HEK293 (cell line): Measurements from ENCODE around the gene MAP1B.

ENCODE experiments used
- HOXD13 ChIP-seq: sonication (generic); formaldehyde crosslinking; IDR thresholded peaks from 2 replicates; pipeline ENCODE4 v1.8.0; 2022; ENCODE audit warnings: missing genetic modification reagents, borderline replicate concordance
- IKZF3 ChIP-seq: fragments of 450-650 bp; IDR thresholded peaks from 2 replicates; pipeline ENCODE4 v1.5.0; 2018; ENCODE audit warnings: missing biosample characterization, mild to moderate bottlenecking, missing genetic modification characterization, moderate library complexity
- KLF1 ChIP-seq: fragments of 450-650 bp; formaldehyde crosslinking; IDR thresholded peaks from 2 replicates; pipeline ENCODE4 v1.5.1; 2016; ENCODE audit warnings: missing biosample characterization, missing genetic modification characterization
- KLF16 ChIP-seq: fragments of 450-650 bp; formaldehyde crosslinking; IDR thresholded peaks from 2 replicates; pipeline ENCODE4 v1.5.1; 2017; ENCODE audit warnings: missing biosample characterization, missing genetic modification characterization
- OSR2 ChIP-seq: fragments of 450-650 bp; formaldehyde crosslinking; IDR thresholded peaks from 2 replicates; pipeline ENCODE4 v1.5.1; 2016; ENCODE audit warnings: missing biosample characterization, missing genetic modification characterization
- SALL2 ChIP-seq: fragments of 450-650 bp; formaldehyde crosslinking; IDR thresholded peaks from 2 replicates; pipeline ENCODE4 v1.5.0; 2017; ENCODE audit warnings: missing biosample characterization, mild to moderate bottlenecking, missing genetic modification characterization, borderline replicate concordance
- WT1 ChIP-seq: fragments of 450-650 bp; formaldehyde crosslinking; IDR thresholded peaks from 2 replicates; pipeline ENCODE4 v1.5.1; 2016; ENCODE audit warnings: missing biosample characterization, missing genetic modification characterization
- ZBTB20 ChIP-seq: fragments of 450-650 bp; formaldehyde crosslinking; IDR thresholded peaks from 2 replicates; pipeline ENCODE4 v1.5.1; 2016; ENCODE audit warnings: missing biosample characterization, missing genetic modification characterization
- ZBTB7A ChIP-seq: fragments of 450-650 bp; formaldehyde crosslinking; IDR thresholded peaks from 2 replicates; pipeline ENCODE4 v1.5.1; 2016; ENCODE audit warnings: low read depth, missing biosample characterization, missing genetic modification characterization
- ZFHX2 ChIP-seq: fragments of 450-650 bp; formaldehyde crosslinking; conservative IDR thresholded peaks from 2 replicates; pipeline ENCODE4 v1.5.1; 2016; ENCODE audit warnings: missing biosample characterization, missing genetic modification characterization
- ZFP69B ChIP-seq: fragments of 450-650 bp; formaldehyde crosslinking; IDR thresholded peaks from 2 replicates; pipeline ENCODE4 v1.5.1; 2016; ENCODE audit warnings: missing biosample characterization, missing genetic modification characterization
- ZNF16 ChIP-seq: fragments of 450-650 bp; formaldehyde crosslinking; IDR thresholded peaks from 2 replicates; pipeline ENCODE4 v1.5.1; 2016; ENCODE audit warnings: low read depth, missing biosample characterization, missing genetic modification characterization
- ZNF19 ChIP-seq: fragments of 450-650 bp; formaldehyde crosslinking; IDR thresholded peaks from 2 replicates; pipeline ENCODE4; 2016; ENCODE audit warnings: missing biosample characterization, missing genetic modification characterization, low read depth
- ZNF221 ChIP-seq: fragments of 450-650 bp; formaldehyde crosslinking; IDR thresholded peaks from 2 replicates; pipeline ENCODE4 v1.5.1; 2017; ENCODE audit warnings: missing biosample characterization, missing genetic modification characterization, borderline replicate concordance
- ZNF239 ChIP-seq: fragments of 450-650 bp; formaldehyde crosslinking; IDR thresholded peaks from 2 replicates; pipeline ENCODE4 v1.5.1; 2016; ENCODE audit warnings: missing biosample characterization, missing genetic modification characterization
- ZNF302 ChIP-seq: fragments of 450-650 bp; formaldehyde crosslinking; IDR thresholded peaks from 2 replicates; pipeline ENCODE4 v1.5.1; 2016; ENCODE audit warnings: missing biosample characterization, missing genetic modification characterization, low read depth
- ZNF354C ChIP-seq: fragments of 450-650 bp; formaldehyde crosslinking; IDR thresholded peaks from 2 replicates; pipeline ENCODE4 v1.5.1; 2016; ENCODE audit warnings: missing biosample characterization, missing genetic modification characterization, low read depth, borderline replicate concordance
- ZNF416 ChIP-seq: fragments of 450-650 bp; formaldehyde crosslinking; IDR thresholded peaks from 2 replicates; pipeline ENCODE4 v1.5.1; 2016; ENCODE audit warnings: missing biosample characterization, missing genetic modification characterization
- ZNF426 ChIP-seq: fragments of 450-650 bp; formaldehyde crosslinking; IDR thresholded peaks from 2 replicates; pipeline ENCODE4 v1.5.1; 2017; ENCODE audit warnings: missing biosample characterization, missing genetic modification characterization, mild to moderate bottlenecking, inconsistent platforms, moderate library complexity
- ZNF501 ChIP-seq: fragments of 450-650 bp; formaldehyde crosslinking; IDR thresholded peaks from 2 replicates; pipeline ENCODE4 v1.5.1; 2016; ENCODE audit warnings: missing biosample characterization, missing genetic modification characterization
- ZNF544 ChIP-seq: fragments of 450-650 bp; formaldehyde crosslinking; IDR thresholded peaks from 2 replicates; pipeline ENCODE4 v1.5.0; 2017; ENCODE audit warnings: missing biosample characterization, missing genetic modification characterization
- ZNF549 ChIP-seq: fragments of 450-650 bp; IDR thresholded peaks from 2 replicates; pipeline ENCODE4 v1.5.1; 2018; ENCODE audit warnings: missing biosample characterization, missing genetic modification characterization, mild to moderate bottlenecking, inconsistent platforms, moderate library complexity
- ZNF558 ChIP-seq: fragments of 450-650 bp; formaldehyde crosslinking; IDR thresholded peaks from 2 replicates; pipeline ENCODE4 v1.5.1; 2016; ENCODE audit warnings: missing biosample characterization, missing genetic modification characterization
- ZNF624 ChIP-seq: fragments of 450-650 bp; formaldehyde crosslinking; IDR thresholded peaks from 2 replicates; pipeline ENCODE4 v1.5.1; 2017; ENCODE audit warnings: missing biosample characterization, missing genetic modification characterization
- ZNF76 ChIP-seq: fragments of 450-650 bp; formaldehyde crosslinking; IDR thresholded peaks from 2 replicates; pipeline ENCODE4; 2016; ENCODE audit warnings: low read depth, missing biosample characterization, missing genetic modification characterization, borderline replicate concordance
- ZNF792 ChIP-seq: fragments of 450-650 bp; formaldehyde crosslinking; IDR thresholded peaks from 2 replicates; pipeline ENCODE4 v1.5.1; 2016; ENCODE audit warnings: missing biosample characterization, missing genetic modification characterization
- ZNF837 ChIP-seq: fragments of 450-650 bp; formaldehyde crosslinking; IDR thresholded peaks from 2 replicates; pipeline ENCODE4 v1.5.1; 2016; ENCODE audit warnings: missing biosample characterization, missing genetic modification characterization
- ZSCAN30 ChIP-seq: fragments of 450-650 bp; IDR thresholded peaks from 2 replicates; pipeline ENCODE4 v1.5.1; 2018; ENCODE audit warnings: missing biosample characterization, mild to moderate bottlenecking, missing genetic modification characterization, moderate library complexity
- TF ChIP-seq, protein P1 (sequence below): fragments of 450-650 bp; formaldehyde crosslinking; IDR thresholded peaks from 2 replicates; pipeline ENCODE4 v1.5.1; 2016; ENCODE audit warnings: missing biosample characterization, missing genetic modification characterization
- TF ChIP-seq, protein P2 (sequence below): fragments of 450-650 bp; formaldehyde crosslinking; IDR thresholded peaks from 2 replicates; pipeline ENCODE4 v1.5.1; 2016; ENCODE audit warnings: missing biosample characterization, missing genetic modification characterization
- TF ChIP-seq, protein P3 (sequence below): fragments of 450-650 bp; IDR thresholded peaks from 2 replicates; pipeline ENCODE4 v1.5.1; 2018; ENCODE audit warnings: missing biosample characterization, mild to moderate bottlenecking, missing genetic modification characterization
- TF ChIP-seq, protein P4 (sequence below): fragments of 450-650 bp; formaldehyde crosslinking; IDR thresholded peaks from 2 replicates; pipeline ENCODE4 v1.5.1; 2016; ENCODE audit warnings: missing biosample characterization, missing genetic modification characterization, borderline replicate concordance

Gene MAP1B

DNA sequence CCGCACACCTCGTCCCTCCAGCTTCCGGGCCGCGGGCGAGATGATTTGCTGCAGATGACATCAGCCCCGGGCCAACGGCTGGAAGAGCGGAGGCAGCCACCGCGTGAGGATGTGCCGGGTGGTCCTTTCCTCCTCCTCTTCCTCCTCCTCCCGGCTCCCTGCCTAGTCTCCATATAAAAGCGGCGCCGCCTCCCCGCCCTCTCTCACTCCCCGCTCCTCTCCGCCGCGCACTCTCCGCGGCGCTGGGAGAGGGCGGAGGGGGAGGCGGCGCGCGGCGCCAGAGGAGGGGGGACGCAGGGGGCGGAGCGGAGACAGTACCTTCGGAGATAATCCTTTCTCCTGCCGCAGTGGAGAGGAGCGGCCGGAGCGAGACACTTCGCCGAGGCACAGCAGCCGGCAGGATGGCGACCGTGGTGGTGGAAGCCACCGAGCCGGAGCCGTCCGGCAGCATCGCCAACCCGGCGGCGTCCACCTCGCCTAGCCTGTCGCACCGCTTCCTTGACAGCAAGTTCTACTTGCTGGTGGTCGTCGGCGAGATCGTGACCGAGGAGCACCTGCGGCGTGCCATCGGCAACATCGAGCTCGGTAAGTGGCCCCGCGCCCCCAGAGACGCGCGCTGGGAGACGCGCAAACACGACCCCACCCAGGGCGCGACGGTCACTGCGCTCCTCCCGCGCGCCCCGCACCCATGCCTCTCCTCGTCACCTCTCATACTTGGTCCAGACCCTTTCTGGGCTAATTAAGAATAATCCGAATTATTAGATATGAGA is at the start of gene MAP1B (continued):
- no peak for TF ChIP-seq ZNF549 (tag by site-specific recombination)
- TF ChIP-seq, protein P1, sequence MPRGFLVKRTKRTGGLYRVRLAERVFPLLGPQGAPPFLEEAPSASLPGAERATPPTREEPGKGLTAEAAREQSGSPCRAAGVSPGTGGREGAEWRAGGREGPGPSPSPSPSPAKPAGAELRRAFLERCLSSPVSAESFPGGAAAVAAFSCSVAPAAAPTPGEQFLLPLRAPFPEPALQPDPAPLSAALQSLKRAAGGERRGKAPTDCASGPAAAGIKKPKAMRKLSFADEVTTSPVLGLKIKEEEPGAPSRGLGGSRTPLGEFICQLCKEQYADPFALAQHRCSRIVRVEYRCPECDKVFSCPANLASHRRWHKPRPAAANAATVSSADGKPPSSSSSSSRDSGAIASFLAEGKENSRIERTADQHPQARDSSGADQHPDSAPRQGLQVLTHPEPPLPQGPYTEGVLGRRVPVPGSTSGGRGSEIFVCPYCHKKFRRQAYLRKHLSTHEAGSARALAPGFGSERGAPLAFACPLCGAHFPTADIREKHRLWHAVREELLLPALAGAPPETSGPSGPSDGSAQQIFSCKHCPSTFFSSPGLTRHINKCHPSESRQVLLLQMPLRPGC = peak; percentile 37; the same call in 1 of the 2 replicates
- TF ChIP-seq ZNF837 (tag by site-specific recombination) = 0 out of 2 replicates have a peak, but pooled peaks have one; percentile 45
- TF ChIP-seq ZNF16 = no peak
- TF ChIP-seq ZNF501 = peak; percentile 41; the same call in 1 of the 2 replicates
- TF ChIP-seq ZNF558 (tag by site-specific recombination) = no peak
- TF ChIP-seq SALL2 (tag by site-specific recombination) = no peak
- TF ChIP-seq ZNF544 (tag by site-specific recombination) = no peak
- TF ChIP-seq WT1 = peak; percentile 79
- 0 out of 2 replicates have a peak, but pooled peaks have one; percentile 30 for TF ChIP-seq OSR2 (tag by site-specific recombination)
- no peak for TF ChIP-seq HOXD13 (CRISPR knock-in tag)
- TF ChIP-seq, protein P2, sequence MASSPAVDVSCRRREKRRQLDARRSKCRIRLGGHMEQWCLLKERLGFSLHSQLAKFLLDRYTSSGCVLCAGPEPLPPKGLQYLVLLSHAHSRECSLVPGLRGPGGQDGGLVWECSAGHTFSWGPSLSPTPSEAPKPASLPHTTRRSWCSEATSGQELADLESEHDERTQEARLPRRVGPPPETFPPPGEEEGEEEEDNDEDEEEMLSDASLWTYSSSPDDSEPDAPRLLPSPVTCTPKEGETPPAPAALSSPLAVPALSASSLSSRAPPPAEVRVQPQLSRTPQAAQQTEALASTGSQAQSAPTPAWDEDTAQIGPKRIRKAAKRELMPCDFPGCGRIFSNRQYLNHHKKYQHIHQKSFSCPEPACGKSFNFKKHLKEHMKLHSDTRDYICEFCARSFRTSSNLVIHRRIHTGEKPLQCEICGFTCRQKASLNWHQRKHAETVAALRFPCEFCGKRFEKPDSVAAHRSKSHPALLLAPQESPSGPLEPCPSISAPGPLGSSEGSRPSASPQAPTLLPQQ = no peak; the same call in none of the 2 replicates
- TF ChIP-seq ZFHX2 (tag by site-specific recombination) = peak; percentile 90
- TF ChIP-seq ZBTB20 (tag by site-specific recombination) = no peak
- TF ChIP-seq ZNF302 (tag by site-specific recombination) = no peak
- TF ChIP-seq ZNF426 = no peak
- peak; percentile 93 for TF ChIP-seq IKZF3 (tag by site-specific recombination)
- peak; percentile 39; the same call in 1 of the 2 replicates for TF ChIP-seq ZSCAN30
- no peak for TF ChIP-seq ZNF624 (tag by site-specific recombination)
- no peak for TF ChIP-seq ZNF416 (tag by site-specific recombination)
- peak; percentile 37; the same call in 1 of the 2 replicates for TF ChIP-seq ZBTB7A (tag by site-specific recombination)
- TF ChIP-seq ZNF19 = no peak
- TF ChIP-seq ZNF792 (tag by site-specific recombination) = no peak
- peak; percentile 26; the same call in 1 of the 2 replicates for TF ChIP-seq KLF16
- TF ChIP-seq KLF1 = peak; percentile 57; the same call in 1 of the 2 replicates
- TF ChIP-seq ZNF354C (tag by site-specific recombination) = no peak
- TF ChIP-seq, protein P3, sequence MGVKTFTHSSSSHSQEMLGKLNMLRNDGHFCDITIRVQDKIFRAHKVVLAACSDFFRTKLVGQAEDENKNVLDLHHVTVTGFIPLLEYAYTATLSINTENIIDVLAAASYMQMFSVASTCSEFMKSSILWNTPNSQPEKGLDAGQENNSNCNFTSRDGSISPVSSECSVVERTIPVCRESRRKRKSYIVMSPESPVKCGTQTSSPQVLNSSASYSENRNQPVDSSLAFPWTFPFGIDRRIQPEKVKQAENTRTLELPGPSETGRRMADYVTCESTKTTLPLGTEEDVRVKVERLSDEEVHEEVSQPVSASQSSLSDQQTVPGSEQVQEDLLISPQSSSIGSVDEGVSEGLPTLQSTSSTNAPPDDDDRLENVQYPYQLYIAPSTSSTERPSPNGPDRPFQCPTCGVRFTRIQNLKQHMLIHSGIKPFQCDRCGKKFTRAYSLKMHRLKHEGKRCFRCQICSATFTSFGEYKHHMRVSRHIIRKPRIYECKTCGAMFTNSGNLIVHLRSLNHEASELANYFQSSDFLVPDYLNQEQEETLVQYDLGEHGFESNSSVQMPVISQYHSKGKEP = 0 out of 2 replicates have a peak, but pooled peaks have one; percentile 1
- 0 out of 2 replicates have a peak, but pooled peaks have one; percentile 41 for TF ChIP-seq ZNF76 (tag by site-specific recombination)
- TF ChIP-seq ZNF221 (tag by site-specific recombination) = no peak
- TF ChIP-seq, protein P4, sequence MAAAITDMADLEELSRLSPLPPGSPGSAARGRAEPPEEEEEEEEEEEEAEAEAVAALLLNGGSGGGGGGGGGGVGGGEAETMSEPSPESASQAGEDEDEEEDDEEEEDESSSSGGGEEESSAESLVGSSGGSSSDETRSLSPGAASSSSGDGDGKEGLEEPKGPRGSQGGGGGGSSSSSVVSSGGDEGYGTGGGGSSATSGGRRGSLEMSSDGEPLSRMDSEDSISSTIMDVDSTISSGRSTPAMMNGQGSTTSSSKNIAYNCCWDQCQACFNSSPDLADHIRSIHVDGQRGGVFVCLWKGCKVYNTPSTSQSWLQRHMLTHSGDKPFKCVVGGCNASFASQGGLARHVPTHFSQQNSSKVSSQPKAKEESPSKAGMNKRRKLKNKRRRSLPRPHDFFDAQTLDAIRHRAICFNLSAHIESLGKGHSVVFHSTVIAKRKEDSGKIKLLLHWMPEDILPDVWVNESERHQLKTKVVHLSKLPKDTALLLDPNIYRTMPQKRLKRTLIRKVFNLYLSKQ = 0 out of 2 replicates have a peak, but pooled peaks have one; percentile 8
- TF ChIP-seq ZFP69B (tag by site-specific recombination) = 0 out of 2 replicates have a peak, but pooled peaks have one; percentile 11
- TF ChIP-seq ZNF239 = no peak
